HG02798 (cell line): ENCODE results near the gene ARFGAP2.
"Not testable (repeated sequence)": the region's sequence is repeated elsewhere in the genome, so short reads cannot be mapped to it uniquely, and the experiment has no call there.

ENCODE experiments used
- ATAC-seq: cut with Tn5 transposase; IDR thresholded peaks from one replicate; pipeline ENCODE4 v1.9.1; 2021; ENCODE audit warnings: mild to moderate bottlenecking; ENCODE audit not compliant: unreplicated experiment, poor library complexity

ARFGAP2 gene

GRCh38 chr11:47176328-47177228 is at the start of gene ARFGAP2:
ARFGAP2 (minus strand) TSS chr11:47176879; CDS start chr11:47176853, 26 bp downstream.
- peak; percentile 94 for ATAC-seq

- peak; percentile 91 for ATAC-seq
Observed at GRCh38 chr11:47225552-47226400, 49.1 kb upstream of the ARFGAP2 start.

- ATAC-seq: no peak
Observed at GRCh38 chr11:47222696-47223095, 46.0 kb upstream of the ARFGAP2 start.

- ATAC-seq: no peak
Observed at GRCh38 chr11:47220401-47220821, 43.7 kb upstream of the ARFGAP2 start.

- ATAC-seq: peak; percentile 31
Observed at GRCh38 chr11:47216121-47216798, 39.6 kb upstream of the ARFGAP2 start.

- no peak for ATAC-seq
Observed at GRCh38 chr11:47215366-47215910, 38.8 kb upstream of the ARFGAP2 start.

GRCh38 chr11:47213950-47214565 is 37.4 kb upstream of the ARFGAP2 start:
- peak; percentile 66 for ATAC-seq

GRCh38 chr11:47212938-47213337 is 36.3 kb upstream of the ARFGAP2 start:
- ATAC-seq: no peak

GRCh38 chr11:47208628-47209027 is 31.9 kb upstream of the ARFGAP2 start:
- ATAC-seq: no peak

GRCh38 chr11:47208008-47208552 is 31.4 kb upstream of the ARFGAP2 start:
- ATAC-seq: not testable (repeated sequence)

GRCh38 chr11:47207459-47207858 is 30.8 kb upstream of the ARFGAP2 start:
- no peak for ATAC-seq

- not testable (repeated sequence) for ATAC-seq
Observed at GRCh38 chr11:47206577-47206976, 29.9 kb upstream of the ARFGAP2 start.

GRCh38 chr11:47204637-47204989 is 27.9 kb upstream of the ARFGAP2 start:
- ATAC-seq: no peak

GRCh38 chr11:47202576-47202975 is 25.9 kb upstream of the ARFGAP2 start:
- no peak for ATAC-seq

- no peak for ATAC-seq
Observed at GRCh38 chr11:47201015-47201414, 24.3 kb upstream of the ARFGAP2 start.

GRCh38 chr11:47198161-47198560 is 21.5 kb upstream of the ARFGAP2 start:
- ATAC-seq: not testable (repeated sequence)

- ATAC-seq: no peak
Observed at GRCh38 chr11:47192111-47192510, 15.4 kb upstream of the ARFGAP2 start.

- not testable (repeated sequence) for ATAC-seq
Observed at GRCh38 chr11:47191137-47191536, 14.5 kb upstream of the ARFGAP2 start.

- ATAC-seq: no peak
Observed at GRCh38 chr11:47189100-47189834, 12.6 kb upstream of the ARFGAP2 start.
